ENCODE data around the gene MVB12B.

Gene MVB12B

GRCh38 chr9:126407114-126407870, 80.7 kb downstream of the MVB12B start:
- DNase-seq (ENCODE audit: low read depth in 2 of 2): no peak

GRCh38 chr9:126408004-126408403, 81.4 kb downstream of the MVB12B start:
- no peak for DNase-seq (ENCODE audit: low read depth in 2 of 2)

DNA sequence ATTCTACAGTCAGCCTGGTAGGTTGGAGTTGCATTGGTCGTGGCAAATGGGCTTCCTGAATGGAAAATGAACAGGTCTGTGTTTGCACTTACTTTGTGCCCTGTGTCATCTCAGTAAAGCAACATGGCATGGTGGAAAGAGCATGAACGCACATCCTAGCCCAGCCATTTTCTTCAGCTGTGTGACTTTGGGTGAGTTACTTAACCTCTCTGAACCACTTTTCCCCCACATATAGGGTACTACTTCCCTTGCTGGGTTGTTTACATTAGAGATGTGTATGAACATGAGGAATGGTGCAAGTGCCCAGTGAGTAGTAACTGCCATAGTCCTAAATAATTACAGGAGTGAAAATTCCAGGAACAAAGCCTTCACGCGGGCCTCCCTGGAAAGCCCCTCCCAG, 83.6 kb downstream of the MVB12B start:
- no peak for DNase-seq (ENCODE audit: low read depth in 2 of 2)

DNA sequence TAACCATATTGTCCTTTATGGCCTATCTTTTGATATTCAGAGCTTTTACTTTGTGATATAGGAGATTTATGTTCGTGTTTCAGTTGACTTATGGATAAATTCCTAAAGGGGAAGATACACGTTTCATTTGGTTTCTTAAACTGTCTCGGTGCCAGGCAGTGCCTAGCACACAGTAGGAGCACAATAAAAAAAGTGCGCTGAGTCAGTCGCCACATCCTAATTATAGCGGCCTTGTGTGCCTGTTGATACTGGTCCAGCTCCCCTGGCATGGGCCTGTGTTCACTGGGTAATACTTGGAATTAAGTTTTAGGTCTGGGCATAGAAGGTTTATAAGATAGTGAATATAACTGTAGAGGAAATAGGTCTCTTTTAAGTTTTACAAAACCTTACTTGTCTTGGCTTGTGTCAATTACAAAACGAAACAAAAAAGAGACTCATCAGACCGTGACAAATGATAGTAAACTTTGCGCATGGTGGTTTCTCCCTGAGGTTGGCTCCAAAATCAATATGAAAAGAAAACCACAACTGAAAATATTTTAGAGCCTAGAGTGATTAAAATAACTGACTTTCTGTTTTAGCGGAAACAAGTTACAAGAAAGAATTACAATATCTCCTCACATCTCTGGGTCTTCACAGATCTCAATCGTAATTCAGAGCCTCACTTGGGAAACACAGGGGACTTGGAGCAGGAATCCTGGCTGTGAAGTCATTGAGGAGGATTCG, 84.8 kb downstream of the MVB12B start:
- no peak for DNase-seq (ENCODE audit: low read depth in 2 of 2)

DNA sequence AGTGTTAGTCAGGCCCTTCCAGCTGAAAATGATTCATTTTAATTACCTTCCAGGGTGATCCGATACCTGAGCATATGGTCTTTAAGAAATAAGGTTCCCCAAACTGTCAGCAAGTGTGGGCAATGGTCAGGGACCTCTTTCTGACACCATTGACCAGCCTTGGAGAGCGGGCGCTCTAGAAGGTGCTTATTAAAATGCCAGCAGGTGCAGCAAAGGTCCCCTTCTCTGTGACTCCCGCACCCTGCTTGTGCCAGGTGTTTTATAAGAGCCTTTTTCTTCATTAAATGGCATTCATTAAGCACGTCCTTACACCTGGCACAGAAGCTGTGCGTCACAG, 85.3 kb downstream of the MVB12B start:
- no peak for DNase-seq (ENCODE audit: low read depth in 2 of 2)

- no peak for DNase-seq (ENCODE audit: low read depth in 2 of 2)
These were observed 86.3 kb downstream of the MVB12B start for GRCh38 chr9:126412905-126413304.

DNA sequence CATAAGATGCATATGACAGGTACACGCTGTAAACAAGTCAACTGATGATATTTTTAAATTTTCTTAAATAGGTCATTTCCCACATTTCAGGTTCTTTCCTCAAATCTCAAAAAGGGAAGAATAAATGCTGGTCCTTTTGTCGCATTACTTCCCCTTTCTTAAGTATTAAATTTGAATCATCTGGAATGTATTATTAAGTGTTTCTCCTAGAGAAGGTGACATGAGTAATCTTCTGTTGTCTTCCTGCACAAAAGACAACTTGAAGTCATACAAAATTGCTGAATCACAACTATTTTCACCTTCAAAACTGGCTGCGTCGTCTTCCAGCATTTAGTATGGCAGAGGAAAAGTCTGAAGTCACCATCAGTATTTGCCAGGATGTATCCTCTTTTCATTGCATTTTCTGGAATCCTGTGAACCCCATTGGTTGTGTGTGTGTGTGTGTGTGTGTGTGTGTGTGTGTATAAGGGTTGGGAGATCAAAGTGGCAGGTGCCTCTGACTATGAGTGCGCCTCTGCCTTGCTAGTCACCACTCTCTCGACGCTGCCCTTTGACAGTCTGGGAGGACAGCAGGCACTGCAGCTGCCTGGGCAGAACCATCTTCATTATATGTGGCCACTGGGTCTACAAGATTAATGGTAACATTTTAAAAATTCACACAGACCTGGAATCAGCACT, 86.9 kb downstream of the MVB12B start:
- DNase-seq (ENCODE audit: low read depth in 2 of 2): no peak

DNA sequence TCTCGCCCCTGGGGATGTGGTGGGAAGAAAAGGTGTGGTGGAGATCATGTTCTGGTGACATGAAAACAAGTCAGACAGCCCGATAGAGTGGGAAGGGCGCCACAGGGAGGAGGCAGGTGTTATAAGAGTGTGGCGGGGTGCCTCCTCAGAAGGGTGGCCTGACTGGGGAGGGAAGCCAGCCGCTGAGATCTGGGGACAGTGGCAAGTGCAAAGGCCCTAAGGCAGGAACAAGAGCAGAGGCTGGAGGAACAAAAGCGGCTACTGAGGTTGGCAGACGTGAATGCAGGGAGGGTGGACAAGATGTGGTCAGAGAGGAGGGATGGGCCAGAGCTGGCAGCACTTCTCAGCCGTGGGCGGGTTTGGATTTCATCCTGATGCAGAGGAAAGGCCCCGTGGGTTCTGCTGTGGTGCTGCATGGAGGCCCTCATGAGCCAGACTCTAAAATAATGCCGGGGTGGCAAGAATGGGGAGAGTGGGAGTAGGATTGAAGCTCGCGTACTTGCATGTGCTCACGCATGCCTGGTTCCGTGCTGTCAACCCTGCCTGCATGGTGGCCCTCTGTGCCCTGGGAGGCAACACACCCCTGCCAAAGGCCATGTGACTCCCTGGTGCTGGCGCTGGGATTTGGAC, 89.2 kb downstream of the MVB12B start:
- no peak for DNase-seq (ENCODE audit: low read depth in 2 of 2)

GRCh38 chr9:126417043-126417442, 90.4 kb downstream of the MVB12B start:
- no peak for DNase-seq (ENCODE audit: low read depth in 2 of 2)

DNA sequence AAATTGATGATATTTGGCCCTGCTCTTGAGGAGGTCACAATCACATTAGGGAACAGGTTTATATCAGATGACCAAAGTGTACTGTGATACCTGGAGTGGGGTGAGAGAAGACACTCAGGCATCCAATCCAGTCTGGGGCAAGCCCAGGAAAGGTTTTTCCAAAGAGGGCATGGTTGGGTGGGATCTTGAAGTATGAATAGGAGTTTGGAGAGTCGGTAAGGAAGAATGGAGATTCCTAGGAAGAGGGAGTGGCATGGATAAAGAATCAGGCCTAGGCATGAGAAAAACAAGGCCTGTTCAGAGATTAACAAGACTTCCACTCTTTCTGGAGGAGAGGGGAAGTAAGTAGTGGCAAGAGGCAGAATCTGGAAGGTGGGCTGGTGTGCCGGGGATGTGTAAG, 91.1 kb downstream of the MVB12B start:
- no peak for DNase-seq (ENCODE audit: low read depth in 2 of 2)

DNA sequence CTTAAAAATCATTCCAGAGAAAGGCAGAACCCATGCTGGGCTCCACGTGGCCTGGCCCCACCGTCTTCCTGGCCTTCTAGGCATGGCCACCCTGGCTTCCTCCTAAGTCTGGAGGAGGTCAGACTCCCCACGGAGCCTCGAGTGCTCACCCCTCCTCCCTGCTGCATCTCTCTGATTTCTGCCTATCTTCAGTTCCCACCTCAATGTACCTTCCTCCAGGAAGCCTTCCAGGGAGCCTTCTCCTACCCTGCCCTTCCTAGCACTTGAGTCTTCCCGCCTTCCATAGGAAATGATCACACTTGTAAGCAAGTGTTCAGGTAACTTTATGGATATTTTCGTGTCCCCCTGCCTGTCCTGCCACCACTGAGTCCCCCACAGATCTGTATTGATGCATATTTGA, 92.0 kb downstream of the MVB12B start:
- no peak for DNase-seq (ENCODE audit: low read depth in 2 of 2)

DNA sequence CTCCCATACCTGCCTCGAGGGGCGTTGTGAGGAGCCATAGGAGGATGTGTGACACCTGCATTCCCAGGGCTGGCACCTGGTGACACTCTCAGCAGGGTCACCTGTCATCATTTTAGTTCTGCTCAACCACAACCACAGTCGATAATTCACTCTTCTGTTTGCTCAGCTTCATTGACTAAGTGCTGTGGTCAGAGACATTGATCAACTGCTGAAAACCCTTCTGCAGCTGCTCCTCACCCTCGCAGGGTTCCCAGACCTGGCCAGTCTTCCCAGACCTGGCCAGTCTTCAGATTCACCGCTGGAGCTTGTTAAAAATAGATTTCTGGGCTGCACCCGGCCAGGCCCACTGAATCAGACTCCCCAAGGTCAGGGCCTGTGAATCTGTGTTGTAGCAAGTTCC, 92.8 kb downstream of the MVB12B start:
- no peak for DNase-seq (ENCODE audit: low read depth in 2 of 2)

DNA sequence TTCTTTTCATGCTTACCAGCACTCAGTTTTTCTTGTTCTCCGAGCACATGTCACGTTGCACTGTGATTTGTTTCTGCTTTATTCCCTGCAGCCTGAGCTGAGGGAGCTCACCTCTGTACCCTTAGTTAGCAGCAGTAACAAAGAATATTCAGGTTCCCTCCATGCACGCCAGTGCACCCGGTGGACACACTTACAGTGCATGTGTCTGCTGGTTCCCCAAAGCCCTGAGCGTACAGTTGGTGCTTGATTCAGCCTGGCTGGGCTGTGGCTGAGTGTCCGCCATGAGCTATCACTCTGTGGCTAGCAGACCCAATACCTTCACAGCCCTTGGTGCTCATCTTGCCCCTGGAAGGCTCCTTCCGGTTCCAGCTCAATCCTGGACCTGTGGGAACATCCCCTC, 93.5 kb downstream of the MVB12B start:
- DNase-seq (ENCODE audit: low read depth in 2 of 2): no peak

- no peak for DNase-seq (ENCODE audit: low read depth in 2 of 2)
These were observed 94.3 kb downstream of the MVB12B start for GRCh38 chr9:126420643-126421564.

DNA sequence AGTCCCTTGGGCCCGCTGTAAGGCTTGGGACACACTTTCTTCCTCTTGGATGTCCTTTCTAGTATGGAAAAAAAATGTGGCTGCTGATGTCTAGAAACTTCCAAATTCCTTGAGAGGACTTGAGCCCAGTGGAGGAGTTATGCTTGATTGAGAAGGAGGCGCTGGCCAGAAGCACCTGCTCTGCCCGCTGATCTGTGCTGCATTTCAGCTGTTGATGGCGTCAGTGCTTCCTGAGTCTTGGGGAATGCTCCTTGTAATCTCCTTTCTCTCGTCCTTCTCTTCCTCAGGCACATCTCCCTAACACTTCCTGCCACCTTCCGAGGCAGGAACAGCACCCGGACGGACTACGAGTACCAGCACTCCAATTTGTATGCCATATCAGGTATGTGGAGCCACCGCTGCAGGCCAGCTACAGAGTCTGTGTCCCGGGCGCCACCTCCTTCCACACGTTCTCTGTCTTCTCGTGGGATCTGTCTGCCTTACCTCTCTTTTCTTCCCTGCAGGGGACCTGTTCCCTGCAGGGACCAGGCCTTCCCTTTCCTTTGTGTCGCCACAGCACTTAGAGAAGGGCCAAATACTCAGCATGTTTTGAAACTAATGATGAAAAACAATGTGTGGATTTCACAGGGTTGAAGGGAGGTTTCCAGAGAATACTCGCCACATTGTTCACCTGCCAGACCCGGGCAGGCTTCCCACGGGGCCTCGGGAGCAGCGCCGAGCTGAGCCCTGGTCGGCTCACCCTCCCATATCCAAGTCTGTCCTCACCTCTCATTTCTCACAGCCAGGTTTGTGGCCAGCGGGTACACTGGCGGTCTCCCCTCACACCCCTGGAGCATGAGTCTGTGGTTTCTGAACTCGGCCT, 95.2 kb downstream of the MVB12B start:
- no peak for DNase-seq (ENCODE audit: low read depth in 2 of 2)

DNA sequence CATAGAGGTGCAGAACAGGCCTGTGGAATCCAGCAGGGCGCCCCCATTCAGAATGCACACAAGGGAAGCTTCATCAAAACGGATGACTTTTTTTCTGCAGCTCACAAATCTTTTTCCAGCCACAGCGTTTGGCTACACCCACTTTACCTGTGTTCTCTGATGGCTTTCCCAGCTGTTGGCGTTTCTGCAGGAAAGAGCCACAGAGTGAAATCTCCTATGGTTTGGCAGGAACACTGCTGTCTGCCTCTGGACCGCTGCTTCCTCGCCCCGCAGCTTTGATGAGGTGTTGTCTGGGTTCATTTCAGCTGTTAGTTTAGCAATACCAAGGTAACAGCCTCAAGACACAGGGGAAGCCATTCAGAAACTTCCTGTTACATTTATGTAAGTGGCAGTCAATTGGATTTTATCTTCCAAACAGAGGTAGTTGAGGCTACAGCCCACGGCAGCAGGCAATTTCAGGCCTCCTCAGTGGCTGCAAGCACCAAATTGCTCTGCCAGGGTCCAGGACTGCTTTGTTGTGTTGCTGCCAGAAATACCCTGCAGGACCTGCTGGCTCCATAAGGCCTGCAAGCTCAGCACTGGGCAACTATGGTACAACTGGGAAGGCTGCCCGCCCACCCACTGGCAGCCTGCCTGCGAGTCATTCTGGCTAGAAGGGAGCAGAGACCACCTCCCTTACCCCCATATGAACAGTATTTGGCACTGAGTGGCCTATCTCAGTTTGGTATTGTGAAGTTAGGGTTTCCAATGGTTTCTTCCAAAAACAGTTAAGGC, 96.7 kb downstream of the MVB12B start:
- no peak for DNase-seq (ENCODE audit: low read depth in 2 of 2)

DNA sequence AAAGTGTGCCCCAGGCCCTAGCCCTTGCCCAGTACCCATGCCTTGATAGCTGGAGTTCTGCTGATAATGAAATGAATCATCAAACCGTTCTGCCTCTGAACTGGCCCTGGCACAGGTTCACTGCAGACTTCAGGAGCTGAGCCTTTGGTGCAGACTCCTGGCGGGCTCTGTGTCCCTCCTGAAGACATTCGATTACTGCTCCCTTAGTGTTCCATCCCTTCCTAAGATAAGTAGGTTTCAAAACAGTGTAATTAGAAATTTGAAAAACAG, 97.2 kb downstream of the MVB12B start:
- no peak for DNase-seq (ENCODE audit: low read depth in 2 of 2)

- DNase-seq (ENCODE audit: low read depth in 2 of 2): no peak
These were observed 97.9 kb downstream of the MVB12B start for GRCh38 chr9:126424511-126424910.

GRCh38 chr9:126428534-126429175, 102.0 kb downstream of the MVB12B start:
- no peak for DNase-seq (ENCODE audit: low read depth in 2 of 2)

GRCh38 chr9:126429190-126429589, 102.6 kb downstream of the MVB12B start:
- DNase-seq (ENCODE audit: low read depth in 2 of 2): no peak
